ENCODE data around the gene CCDC171.
A peak's percentile ranks its signal among the peaks of the same experiment; 100 is the strongest.
"Not testable (repeated sequence)": the region's sequence is repeated elsewhere in the genome, so short reads cannot be mapped to it uniquely, and the experiment has no call there.

Gene CCDC171

DNA sequence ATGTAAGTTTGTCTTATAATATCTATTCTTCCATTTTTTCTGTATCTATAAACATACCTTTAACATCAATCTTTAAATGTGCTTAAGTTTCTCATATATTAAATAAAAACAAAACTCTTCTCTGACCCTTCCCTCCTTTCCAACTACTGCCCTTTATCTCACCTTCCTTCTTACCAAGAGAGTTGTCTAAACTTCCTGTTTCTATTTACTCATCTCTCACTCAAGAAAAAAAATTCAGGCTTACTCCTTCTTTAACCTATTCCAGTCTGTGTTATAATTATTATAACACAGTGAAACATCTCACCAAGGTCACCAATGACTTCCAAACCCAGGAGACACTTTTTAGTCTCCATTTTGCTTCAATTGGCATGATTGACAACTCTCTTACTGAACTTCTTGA lies 140.9 kb downstream of the CCDC171 start:
- Histone ChIP-seq H2BK12ac (ENCODE audit: low read length) (no peak overlapping the region), H3K4me3 (ENCODE audit: low read depth, low read length) (no peak overlapping the region), H2BK5ac (ENCODE audit: low read depth, low read length, poor library complexity) (no peak overlapping the region), H3K27ac (ENCODE audit: low read depth, low read length) (no peak overlapping the region), H3K4me2 (ENCODE audit: low read length) (no peak overlapping the region), H3K4me1 (ENCODE audit: control insufficient read depth in 1 of 2, insufficient read depth in 2 of 2, low read length in 2 of 2) (no peaks in the 10 kb centered on the region), H3K79me2 (ENCODE audit: control insufficient read depth, insufficient read depth, low read length, poor library complexity) (no peaks in the 10 kb centered on the region), H3K14ac (ENCODE audit: low read length) (no peak overlapping the region), H3K23ac (ENCODE audit: low read length) (no peak overlapping the region), H4K12ac (ENCODE audit: low read depth, low read length) (no peak overlapping the region), H3K79me1 (ENCODE audit: low read length) (no peaks in the 10 kb centered on the region), H3K36me3 (ENCODE audit: control insufficient read depth in 1 of 2, insufficient read depth in 2 of 2, low read length in 2 of 2) (no peaks in the 10 kb centered on the region), H3K9me3 (ENCODE audit: insufficient read depth, low read depth, low read length) (no peaks in the 10 kb centered on the region), H2BK120ac (ENCODE audit: insufficient read depth, low read length, poor library complexity) (no peak overlapping the region), H2AFZ (ENCODE audit: insufficient read depth, low read length, poor library complexity) (no peak overlapping the region), H2AK5ac (ENCODE audit: low read length) (no peak overlapping the region), H3K4ac (ENCODE audit: low read depth, low read length) (no peak overlapping the region), H4K91ac (ENCODE audit: low read depth, low read length) (no peak overlapping the region), H3K18ac (ENCODE audit: low read length) (no peak overlapping the region), H3K9ac (ENCODE audit: low read length) (no peak overlapping the region), H3K27me3 (ENCODE audit: insufficient read depth, low read length) (no peaks in the 10 kb centered on the region), H4K8ac (ENCODE audit: low read depth, low read length) (no peak overlapping the region)
- DNase-seq: no peak

- H2BK12ac ChIP-seq (ENCODE audit: low read length): no peak overlapping the region
- no peak overlapping the region for H3K4me2 ChIP-seq (ENCODE audit: low read length)
- H3K4me1 ChIP-seq (ENCODE audit: control insufficient read depth in 1 of 2, insufficient read depth in 2 of 2, low read length in 2 of 2): no peaks in the 10 kb centered on the region
- H2AFZ ChIP-seq (ENCODE audit: insufficient read depth, low read length, poor library complexity): no peak overlapping the region
- no peak overlapping the region for H4K91ac ChIP-seq (ENCODE audit: low read depth, low read length)
- H4K12ac ChIP-seq (ENCODE audit: low read depth, low read length): no peak overlapping the region
- H3K4me3 ChIP-seq (ENCODE audit: low read depth, low read length): no peak overlapping the region
- no peak overlapping the region for H3K18ac ChIP-seq (ENCODE audit: low read length)
- no peak for DNase-seq
- H3K27ac ChIP-seq (ENCODE audit: low read depth, low read length): no peak overlapping the region
- H2BK120ac ChIP-seq (ENCODE audit: insufficient read depth, low read length, poor library complexity): no peak overlapping the region
- no peaks in the 10 kb centered on the region for H3K36me3 ChIP-seq (ENCODE audit: control insufficient read depth in 1 of 2, insufficient read depth in 2 of 2, low read length in 2 of 2)
- no peak overlapping the region for H2BK5ac ChIP-seq (ENCODE audit: low read depth, low read length, poor library complexity)
- H3K9ac ChIP-seq (ENCODE audit: low read length): no peak overlapping the region
- no peaks in the 10 kb centered on the region for H3K79me1 ChIP-seq (ENCODE audit: low read length)
- H4K8ac ChIP-seq (ENCODE audit: low read depth, low read length): no peak overlapping the region
- no peak overlapping the region for H3K23ac ChIP-seq (ENCODE audit: low read length)
- no peaks in the 10 kb centered on the region for H3K79me2 ChIP-seq (ENCODE audit: control insufficient read depth, insufficient read depth, low read length, poor library complexity)
- H3K9me3 ChIP-seq (ENCODE audit: insufficient read depth, low read depth, low read length): peaks cover 2% of the 10 kb centered on the region
- no peak overlapping the region for H2AK5ac ChIP-seq (ENCODE audit: low read length)
- no peak overlapping the region for H3K14ac ChIP-seq (ENCODE audit: low read length)
- H3K4ac ChIP-seq (ENCODE audit: low read depth, low read length): no peak overlapping the region
- WGBS (ENCODE audit: extremely low coverage, insufficient coverage, insufficient read length): no CpG with 5 or more reads among the region's 1 CpG
- no peaks in the 10 kb centered on the region for H3K27me3 ChIP-seq (ENCODE audit: insufficient read depth, low read length)
Observed at GRCh38 chr9:15696979-15697378, 144.1 kb downstream of the CCDC171 start.

DNA sequence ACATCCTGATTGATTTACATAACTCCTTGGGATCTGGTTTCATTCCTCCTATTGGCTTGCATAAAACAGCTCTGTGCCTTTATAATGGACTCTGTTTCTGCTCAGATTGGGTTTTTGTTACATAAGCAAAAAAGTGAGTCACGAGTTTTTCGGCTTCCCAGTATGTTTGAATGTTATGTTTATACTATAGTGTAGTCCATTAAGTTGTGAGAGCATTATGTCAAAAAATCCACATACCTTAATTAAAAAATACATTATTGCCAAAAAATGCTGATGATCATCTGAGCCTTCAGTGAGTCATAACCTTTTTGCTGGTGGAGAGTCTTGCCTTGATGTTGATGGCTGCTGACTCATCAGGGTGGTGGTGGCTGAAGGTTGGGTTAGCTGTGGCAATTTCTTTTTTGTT lies 144.6 kb downstream of the CCDC171 start:
- H3K4me1 ChIP-seq (ENCODE audit: control insufficient read depth in 1 of 2, insufficient read depth in 2 of 2, low read length in 2 of 2): no peaks in the 10 kb centered on the region
- no peaks in the 10 kb centered on the region for H3K36me3 ChIP-seq (ENCODE audit: control insufficient read depth in 1 of 2, insufficient read depth in 2 of 2, low read length in 2 of 2)
- H3K14ac ChIP-seq (ENCODE audit: low read length): no peak overlapping the region
- no peak overlapping the region for H4K8ac ChIP-seq (ENCODE audit: low read depth, low read length)
- no peak overlapping the region for H3K9ac ChIP-seq (ENCODE audit: low read length)
- H3K23ac ChIP-seq (ENCODE audit: low read length): no peak overlapping the region
- H3K9me3 ChIP-seq (ENCODE audit: insufficient read depth, low read depth, low read length): peaks cover 2% of the 10 kb centered on the region
- H3K4me3 ChIP-seq (ENCODE audit: low read depth, low read length): no peak overlapping the region
- no peak overlapping the region for H2AK5ac ChIP-seq (ENCODE audit: low read length)
- no peaks in the 10 kb centered on the region for H3K79me1 ChIP-seq (ENCODE audit: low read length)
- WGBS (ENCODE audit: extremely low coverage, insufficient coverage, insufficient read length): no CpG with 5 or more reads among the region's 2 CpGs
- H3K18ac ChIP-seq (ENCODE audit: low read length): no peak overlapping the region
- no peak overlapping the region for H2BK120ac ChIP-seq (ENCODE audit: insufficient read depth, low read length, poor library complexity)
- no peak overlapping the region for H3K27ac ChIP-seq (ENCODE audit: low read depth, low read length)
- no peak overlapping the region for H3K4me2 ChIP-seq (ENCODE audit: low read length)
- no peak overlapping the region for H2BK5ac ChIP-seq (ENCODE audit: low read depth, low read length, poor library complexity)
- no peaks in the 10 kb centered on the region for H3K79me2 ChIP-seq (ENCODE audit: control insufficient read depth, insufficient read depth, low read length, poor library complexity)
- H4K91ac ChIP-seq (ENCODE audit: low read depth, low read length): no peak overlapping the region
- H2AFZ ChIP-seq (ENCODE audit: insufficient read depth, low read length, poor library complexity): no peak overlapping the region
- peak in 1 of 2 donors; percentile 37 for DNase-seq
- H3K4ac ChIP-seq (ENCODE audit: low read depth, low read length): no peak overlapping the region
- H2BK12ac ChIP-seq (ENCODE audit: low read length): no peak overlapping the region
- H3K27me3 ChIP-seq (ENCODE audit: insufficient read depth, low read length): no peaks in the 10 kb centered on the region
- no peak overlapping the region for H4K12ac ChIP-seq (ENCODE audit: low read depth, low read length)

GRCh38 chr9:15699876-15700559 lies 147.2 kb downstream of the CCDC171 start:
- not testable (repeated sequence) for H2BK5ac ChIP-seq (ENCODE audit: low read depth, low read length, poor library complexity); H2BK120ac ChIP-seq (ENCODE audit: insufficient read depth, low read length, poor library complexity); H3K9ac ChIP-seq (ENCODE audit: low read length); H3K4me1 ChIP-seq (ENCODE audit: control insufficient read depth in 1 of 2, insufficient read depth in 2 of 2, low read length in 2 of 2); H3K36me3 ChIP-seq (ENCODE audit: control insufficient read depth in 1 of 2, insufficient read depth in 2 of 2, low read length in 2 of 2); H3K27me3 ChIP-seq (ENCODE audit: insufficient read depth, low read length); H3K23ac ChIP-seq (ENCODE audit: low read length); H2AK5ac ChIP-seq (ENCODE audit: low read length); H4K8ac ChIP-seq (ENCODE audit: low read depth, low read length); H4K91ac ChIP-seq (ENCODE audit: low read depth, low read length); H3K79me1 ChIP-seq (ENCODE audit: low read length); DNase-seq; H3K79me2 ChIP-seq (ENCODE audit: control insufficient read depth, insufficient read depth, low read length, poor library complexity); H2AFZ ChIP-seq (ENCODE audit: insufficient read depth, low read length, poor library complexity); H3K9me3 ChIP-seq (ENCODE audit: insufficient read depth, low read depth, low read length); H4K12ac ChIP-seq (ENCODE audit: low read depth, low read length); H3K18ac ChIP-seq (ENCODE audit: low read length); H3K4me3 ChIP-seq (ENCODE audit: low read depth, low read length); H3K4ac ChIP-seq (ENCODE audit: low read depth, low read length); H2BK12ac ChIP-seq (ENCODE audit: low read length); H3K27ac ChIP-seq (ENCODE audit: low read depth, low read length); H3K14ac ChIP-seq (ENCODE audit: low read length); H3K4me2 ChIP-seq (ENCODE audit: low read length)
- no CpG with 5 or more reads among the region's 36 CpGs for WGBS (ENCODE audit: extremely low coverage, insufficient coverage, insufficient read length)
